T follicular helper cell (primary cell): ENCODE measurements around the gene UBE2D2.

Experiments
- DNase-seq: peaks from one replicate; pipeline ENCODE4 v3.0.0-alpha.2; 2020; ENCODE audit warnings: low read depth

UBE2D2 gene

DNA sequence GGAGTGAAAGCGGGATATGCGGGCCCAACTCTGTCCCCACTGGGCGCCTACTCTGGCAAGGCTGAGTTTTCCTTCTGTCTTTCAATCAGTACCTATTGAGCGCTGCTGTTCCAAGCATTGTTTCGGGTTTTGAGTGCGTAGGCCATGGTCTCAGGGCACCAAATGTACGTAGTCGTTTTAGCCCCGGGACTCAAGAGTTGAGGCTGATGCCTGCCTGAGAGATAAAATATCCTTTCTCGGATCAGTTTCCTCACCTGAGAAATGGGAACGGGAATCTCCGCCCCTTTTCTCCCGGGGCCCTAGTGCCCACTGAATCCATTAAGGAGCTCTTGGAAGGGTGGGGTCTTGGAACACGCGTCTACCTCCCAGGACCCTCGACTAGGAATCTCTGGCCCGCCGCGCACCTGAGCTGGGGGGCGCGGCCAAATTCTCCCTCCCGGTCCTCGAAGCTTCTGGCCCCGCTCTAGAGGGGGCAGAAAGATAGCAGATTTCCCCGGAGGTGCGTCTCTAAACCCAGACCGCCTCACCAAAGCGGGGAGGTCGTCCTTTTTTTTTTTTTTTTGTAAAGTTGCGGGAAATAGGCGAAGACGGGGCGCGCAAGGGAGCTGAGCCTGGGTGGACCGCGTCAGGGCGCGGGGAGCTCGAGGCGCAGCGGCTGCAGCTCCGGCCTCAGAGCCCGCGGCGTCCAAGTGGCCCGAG, 86.5 kb downstream of the UBE2D2 start:
- no peak for DNase-seq

DNA sequence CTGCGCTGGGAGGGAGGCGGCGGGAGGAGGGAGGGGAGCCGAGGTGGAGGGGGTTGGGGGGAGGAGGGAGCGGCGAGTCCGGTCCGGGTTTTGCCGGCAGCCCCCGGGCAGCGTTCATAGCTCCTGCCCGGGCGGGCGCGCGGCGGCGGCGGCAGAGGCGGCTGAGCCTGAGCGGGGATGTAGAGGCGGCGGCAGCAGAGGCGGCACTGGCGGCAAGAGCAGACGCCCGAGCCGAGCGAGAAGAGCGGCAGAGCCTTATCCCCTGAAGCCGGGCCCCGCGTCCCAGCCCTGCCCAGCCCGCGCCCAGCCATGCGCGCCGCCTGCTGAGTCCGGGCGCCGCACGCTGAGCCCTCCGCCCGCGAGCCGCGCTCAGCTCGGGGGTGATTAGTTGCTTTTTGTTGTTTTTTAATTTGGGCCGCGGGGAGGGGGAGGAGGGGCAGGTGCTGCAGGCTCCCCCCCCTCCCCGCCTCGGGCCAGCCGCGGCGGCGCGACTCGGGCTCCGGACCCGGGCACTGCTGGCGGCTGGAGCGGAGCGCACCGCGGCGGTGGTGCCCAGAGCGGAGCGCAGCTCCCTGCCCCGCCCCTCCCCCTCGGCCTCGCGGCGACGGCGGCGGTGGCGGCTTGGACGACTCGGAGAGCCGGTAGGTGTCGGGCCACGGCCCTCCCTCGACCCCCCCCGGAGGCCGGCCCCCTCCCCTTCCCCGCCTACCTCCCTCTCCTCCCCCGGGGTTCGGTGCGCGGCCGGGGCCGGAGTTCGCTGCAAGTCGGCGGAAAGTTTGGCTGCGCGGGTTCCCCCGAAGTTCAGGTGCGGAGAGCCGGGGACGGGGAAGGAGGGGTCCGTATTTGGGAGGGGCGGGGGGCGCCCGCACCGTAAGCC, 87.3 kb downstream of the UBE2D2 start, which contains the start of gene CXXC5:
TSS of gene CXXC5 (plus strand) at position 145 of the 877 bp plus-strand sequence. CDS start 32,175 bp downstream, outside the sequence.
- peak; percentile 18 for DNase-seq

DNA sequence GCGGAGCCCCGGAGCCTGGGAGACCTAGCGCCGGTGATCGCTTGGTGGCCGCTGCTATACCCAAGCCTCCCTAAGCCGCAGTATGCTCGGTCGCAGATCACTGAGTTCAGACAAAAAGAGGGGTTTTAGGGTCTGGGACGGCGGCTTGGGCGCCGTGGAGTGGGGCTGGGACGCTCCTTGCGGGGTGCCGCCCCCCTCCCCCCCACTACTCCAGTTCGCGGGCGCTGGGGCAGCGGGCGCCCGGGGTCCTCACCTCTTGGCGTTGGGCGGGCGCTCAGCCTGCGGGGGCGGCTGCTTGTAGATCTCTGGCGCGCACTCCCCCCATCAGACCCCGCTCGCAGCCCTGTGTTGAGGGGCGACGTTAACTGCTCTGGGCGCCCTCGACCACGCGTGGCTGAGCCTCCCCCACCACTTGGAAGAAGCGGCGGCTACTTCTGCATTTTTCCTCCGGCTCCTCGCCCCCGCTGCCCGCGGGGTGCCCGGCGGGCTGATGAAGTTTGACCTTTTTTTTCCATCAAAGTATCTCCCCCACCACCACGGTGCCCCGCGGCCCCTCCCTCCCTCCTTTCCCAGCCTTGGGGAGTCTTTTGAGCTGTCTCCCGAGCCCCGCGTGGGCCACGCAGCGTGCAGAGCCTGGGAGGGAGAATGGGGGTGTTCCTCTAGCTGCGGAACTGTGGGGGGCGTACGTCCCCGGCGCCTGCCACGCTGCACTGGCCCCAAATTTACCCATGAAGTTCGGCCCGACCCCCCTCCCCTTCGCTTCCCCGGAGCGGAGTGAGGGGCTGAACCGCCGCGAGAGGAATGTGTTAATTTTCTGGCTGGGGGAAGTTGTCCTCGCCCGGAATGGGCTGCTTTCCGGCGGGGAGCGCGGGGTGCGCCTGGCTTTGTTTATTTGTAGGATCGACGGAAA, 88.2 kb downstream of the UBE2D2 start:
- no peak for DNase-seq

DNA sequence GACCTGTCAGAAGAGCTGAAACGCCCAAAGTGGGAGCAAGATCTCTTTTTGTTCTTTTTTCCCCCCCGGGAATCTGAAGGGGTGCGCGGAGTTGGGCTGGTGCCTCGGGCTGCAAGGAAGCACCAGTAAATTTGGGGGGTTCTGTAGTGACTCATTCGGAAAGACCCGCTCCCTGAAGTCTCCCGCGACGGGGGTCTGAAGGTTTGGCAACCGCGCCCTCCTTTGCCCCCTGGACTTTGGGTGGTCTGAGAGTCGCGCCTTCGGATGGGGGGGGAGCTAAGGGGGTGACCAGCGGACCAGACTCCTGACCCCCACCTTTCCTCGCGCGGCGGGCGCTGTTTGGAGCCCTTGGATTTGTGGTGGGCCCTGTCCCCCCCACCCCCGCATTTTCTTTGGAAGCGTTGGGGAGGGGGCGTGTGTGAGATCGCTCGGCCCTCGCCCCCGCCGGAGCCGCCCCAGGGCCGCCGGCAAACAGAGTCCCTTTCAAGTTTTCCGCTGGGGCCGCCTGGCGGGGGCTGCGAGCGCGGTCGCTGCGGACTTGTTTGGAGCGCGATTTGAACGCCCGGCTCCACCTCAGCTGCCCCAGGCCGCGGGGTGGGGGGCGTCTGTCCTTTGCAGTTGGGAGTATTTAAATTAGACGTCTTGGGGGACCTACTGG, 89.0 kb downstream of the UBE2D2 start:
- DNase-seq = no peak

DNA sequence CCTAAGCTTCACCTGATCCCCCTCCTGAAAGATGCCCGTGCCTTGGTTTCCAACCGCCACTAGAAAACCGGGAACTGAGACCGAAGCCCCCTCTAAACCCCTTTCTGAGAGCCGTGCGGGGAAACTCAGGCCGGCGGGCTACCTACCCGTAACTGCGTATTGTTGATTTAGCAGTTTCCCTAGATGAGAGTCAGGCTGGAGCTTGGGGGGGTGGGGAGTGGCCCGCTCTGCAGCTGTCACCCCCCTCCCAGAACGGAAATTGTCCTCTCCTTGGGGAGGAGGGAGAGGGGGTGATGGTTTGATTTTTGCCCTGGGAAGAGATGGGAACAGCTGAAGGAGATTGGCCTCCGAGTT, 89.5 kb downstream of the UBE2D2 start:
- no peak for DNase-seq

DNA sequence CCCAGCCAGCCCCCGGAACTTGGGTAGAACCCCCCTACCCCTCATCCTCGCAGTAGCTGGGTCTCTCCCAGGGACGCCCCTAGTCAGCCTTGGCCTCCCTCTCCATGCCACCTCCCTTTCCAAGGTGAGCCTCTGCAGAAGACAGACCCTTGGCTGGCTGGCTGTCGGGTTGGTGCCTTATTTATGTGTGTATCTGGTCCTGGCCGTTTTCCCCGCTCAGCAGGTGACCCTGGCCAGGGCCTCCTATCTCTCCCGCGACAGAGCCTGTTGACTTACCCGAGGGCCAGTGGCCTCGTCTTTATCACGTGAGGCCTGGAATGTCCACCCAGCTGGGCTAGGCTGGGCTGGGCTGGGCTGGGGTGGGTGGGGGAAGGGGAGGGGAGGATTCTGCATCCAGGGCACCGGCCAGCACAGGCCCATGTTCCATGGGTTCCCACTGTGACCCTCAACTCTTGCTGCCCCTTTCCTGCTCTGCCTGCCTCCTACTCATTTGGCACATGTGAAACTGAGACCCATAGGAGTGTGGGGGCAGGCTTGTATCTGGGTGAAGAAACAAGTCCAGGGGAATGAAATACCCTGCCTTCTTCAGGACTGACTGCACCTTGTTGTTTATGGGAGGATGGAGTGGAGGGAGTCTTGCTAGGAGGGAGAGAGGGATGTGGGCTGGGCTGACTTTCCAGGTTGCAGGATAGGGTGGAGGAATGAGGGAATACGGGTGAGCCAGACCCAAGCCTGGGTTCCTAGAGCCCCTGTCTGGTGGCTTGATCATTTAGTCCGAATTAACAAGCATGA, 90.1 kb downstream of the UBE2D2 start:
- DNase-seq = no peak

DNA sequence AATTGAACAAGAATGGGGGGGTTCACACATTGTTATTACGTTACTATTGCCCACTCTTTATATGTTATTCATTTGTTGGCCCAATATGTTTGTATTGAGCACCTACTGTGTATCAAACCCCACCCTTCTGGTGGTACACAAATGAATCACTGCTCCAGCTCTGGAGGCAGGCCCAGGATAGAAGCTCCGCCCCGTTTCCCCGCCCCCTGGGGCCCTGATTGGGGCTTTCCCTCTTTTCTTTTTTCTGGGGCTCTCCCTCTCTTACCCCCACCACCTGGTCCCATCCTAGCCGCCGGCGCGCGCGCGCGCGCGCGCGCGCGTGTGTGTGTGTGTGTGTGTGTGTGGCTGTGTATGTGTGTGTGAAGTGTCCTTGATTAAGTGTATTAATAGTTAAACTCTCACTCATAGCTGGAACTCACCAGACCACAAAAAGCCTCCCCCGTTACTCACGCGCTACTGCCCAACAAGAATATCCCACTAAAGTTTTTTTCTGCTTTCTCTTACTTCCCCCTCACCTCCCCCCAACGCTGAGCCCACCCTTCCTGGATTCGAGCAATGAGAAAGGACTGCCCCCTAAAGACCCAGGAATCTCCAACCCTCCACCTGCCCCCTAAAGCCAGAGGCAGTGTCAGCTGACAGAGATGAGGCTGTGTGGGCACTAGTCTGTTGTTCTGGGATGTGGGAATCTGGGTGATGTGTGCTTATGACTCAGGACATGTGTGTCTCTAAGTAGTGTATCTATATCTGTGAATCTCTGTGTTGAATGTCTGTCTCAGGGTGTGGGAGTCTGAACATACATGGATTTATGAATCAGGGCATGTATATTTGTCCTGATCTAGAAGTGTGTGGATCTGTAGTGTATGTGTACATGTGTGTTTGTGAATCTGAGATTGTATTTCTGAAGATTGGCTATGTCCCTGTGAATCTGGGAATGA, 91.0 kb downstream of the UBE2D2 start:
- DNase-seq = peak; percentile 44

DNA sequence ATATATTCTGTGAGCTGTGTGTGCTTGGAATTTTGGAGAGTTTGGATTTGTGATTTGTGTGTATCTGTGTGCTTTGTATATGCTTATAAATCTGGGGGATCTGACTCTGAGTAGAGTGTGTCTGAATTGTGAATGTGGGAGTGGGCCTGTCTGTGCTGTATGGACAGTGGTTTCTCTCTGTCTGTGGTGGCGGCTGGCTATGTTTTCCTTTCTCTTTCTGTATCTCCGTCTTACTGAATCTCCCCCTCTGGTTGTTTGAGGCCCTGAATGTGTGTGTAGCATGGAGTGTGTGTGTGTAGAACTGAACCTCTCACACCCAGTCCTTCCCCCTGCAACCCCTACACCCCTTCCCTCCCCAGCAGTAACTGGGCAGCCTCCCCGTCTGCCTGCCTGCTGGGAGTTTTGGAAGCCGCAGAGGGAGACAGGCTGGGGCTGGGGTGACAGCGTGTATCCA, 91.7 kb downstream of the UBE2D2 start:
- DNase-seq = no peak

DNA sequence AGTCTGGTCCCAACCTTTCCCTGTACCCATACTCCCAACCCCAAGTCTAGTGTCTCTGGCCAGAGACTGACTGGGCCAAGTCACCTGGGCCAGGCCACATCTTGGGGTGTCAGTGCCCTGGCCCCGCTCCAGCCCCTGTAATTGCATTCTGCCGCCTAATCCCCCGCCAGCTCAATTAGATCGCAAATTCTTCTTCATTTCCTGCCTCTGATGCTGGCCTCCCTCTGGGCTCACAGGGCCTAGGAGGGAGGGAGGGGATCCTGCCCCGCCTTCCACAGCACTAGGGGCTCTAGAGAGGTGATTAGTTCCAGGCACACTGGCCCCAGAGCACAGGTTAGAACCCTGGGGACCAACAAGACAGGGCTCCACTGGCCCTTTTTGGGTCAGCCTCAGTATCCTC, 92.5 kb downstream of the UBE2D2 start:
- no peak for DNase-seq

DNA sequence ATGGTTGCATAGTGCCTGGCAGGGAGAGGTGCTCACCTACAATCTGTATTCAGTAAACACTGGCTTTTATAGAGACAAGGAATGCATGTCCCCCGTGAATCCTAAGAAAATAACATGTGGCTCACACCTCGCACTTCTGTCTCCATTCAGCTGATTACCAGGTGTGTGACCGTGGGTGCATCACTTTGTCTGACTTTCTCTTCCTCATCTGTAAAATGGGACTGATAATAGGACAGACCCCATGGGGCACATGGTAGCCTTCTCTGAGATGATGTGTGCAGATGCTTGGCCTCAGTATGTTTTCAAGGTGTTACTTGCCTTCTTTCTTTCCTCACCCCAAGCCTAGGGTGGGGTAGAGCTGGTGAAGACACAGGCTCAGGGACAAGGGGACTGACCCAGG, 93.3 kb downstream of the UBE2D2 start:
- DNase-seq = no peak

DNA sequence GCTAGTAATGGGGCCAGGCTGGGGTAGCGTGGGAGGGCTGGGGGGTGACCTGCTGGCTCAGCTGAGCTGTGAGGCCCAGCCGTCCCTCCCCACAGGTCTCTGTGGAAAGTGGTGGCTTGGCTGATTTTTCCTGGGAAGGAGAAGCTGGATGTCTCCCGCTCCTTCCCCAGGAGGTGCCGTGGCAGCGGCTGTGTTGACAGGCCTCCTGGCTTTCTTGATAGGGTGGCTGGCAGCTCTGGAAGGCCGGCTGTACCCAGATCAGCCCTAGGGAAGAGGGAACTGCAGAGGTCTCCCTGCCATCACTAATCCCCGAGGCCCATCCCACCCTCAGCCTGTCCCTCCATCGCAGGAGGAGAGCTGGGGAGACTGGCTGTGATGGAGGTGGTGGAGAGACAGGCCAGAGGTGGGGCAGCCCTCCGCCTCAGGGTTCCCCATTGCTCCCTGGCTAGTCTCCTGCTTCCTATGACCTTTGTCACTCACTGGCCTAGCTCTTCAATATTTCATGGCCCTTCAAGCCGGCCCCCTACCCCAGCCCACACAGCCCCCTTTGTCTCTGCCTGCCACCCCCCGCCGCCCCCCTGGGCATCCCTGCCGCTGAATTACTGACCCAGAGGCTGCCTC, 93.8 kb downstream of the UBE2D2 start:
- DNase-seq = no peak

DNA sequence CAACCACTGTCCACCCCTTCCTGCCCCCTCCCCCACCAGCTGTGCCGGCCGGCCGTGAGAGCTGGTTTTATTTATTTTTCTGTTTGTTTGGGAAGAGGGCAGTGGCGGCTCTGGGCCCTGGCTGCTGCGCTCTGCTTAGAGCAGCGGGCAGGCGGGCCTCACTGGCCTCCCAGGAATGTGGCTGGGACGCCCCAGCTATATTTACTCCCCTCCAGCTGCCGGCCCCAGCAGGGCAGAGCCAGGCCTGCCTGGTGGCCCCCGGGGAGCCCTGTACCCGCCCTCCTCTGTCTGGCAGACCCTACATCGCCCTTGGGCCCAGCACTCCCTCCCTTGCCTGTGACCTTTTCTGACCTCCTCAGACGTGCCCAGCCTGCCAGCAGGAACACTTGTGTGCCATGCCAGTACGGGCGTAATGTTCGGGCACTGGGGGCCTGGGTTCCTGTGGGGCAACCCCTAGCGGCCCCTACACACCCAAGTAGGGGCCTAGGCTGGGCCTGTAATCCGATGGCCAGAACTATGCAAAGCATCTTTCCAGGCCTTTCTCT, 94.7 kb downstream of the UBE2D2 start:
- DNase-seq = no peak

DNA sequence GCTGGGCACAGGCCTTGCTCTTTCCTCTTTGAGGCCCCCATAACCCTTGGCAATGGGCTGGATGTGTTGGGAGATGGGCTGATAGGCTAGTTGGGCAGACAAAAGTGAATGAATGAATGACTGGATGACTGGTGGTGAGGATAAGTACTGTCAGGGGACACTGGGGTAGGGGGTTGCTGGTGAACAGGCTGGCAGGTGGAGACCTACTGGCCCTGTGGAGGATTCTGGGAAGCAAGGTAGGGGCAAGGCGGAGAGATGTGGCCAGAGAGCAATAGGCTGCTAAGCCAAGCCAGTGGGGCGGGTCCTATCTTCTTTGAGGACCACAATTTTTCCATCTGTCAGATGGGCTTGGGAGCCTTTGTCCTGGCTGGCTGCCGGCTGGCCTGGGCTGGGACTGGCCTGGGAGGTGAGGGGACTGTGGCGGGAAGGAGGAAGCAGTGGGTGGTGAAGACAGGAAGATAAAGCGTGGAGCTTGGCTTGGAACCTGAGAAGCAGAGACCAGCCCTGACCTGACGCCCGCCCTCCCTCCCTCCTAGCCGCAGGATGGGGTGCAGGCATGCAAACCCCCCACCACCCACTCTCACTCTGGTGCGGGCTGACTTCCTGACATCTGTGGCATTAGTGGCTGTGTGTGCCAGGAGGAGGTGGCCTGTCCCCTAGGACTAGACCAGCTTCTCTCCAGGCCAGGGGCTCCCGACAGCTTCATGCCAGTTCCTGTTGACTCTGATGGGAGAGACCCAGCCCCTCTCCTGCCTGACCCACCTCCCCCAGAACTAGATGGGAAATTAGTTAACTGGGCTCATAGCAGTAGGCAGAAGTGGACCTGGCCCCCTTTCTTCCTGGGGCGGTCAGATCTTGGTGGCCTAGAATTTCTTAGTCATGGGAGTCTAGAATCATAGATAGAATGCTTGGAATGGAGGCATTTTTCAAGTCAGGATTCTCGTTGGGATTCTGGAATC, 96.5 kb downstream of the UBE2D2 start:
- no peak for DNase-seq

DNA sequence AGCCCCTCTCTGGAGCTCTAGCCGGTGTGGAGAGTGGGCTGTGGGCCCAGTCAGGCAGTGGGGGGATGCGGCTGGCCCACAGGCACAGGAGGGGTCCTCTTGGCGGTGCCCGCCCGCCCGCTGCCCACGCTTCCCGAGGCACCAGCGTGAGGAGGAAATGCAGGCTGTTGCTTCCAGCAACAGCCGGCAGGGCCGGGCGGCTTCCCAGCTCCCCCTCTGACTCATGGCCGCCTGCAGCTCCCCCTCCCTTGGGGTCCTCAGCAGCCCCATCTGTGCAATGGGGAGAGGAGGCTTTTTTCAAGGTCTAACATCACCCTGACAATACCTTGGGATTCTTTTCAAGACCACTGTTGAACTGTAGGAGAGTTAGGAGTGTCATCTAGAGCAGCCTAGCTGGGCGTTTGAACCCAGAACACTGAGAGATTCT, 97.4 kb downstream of the UBE2D2 start:
- DNase-seq = no peak

DNA sequence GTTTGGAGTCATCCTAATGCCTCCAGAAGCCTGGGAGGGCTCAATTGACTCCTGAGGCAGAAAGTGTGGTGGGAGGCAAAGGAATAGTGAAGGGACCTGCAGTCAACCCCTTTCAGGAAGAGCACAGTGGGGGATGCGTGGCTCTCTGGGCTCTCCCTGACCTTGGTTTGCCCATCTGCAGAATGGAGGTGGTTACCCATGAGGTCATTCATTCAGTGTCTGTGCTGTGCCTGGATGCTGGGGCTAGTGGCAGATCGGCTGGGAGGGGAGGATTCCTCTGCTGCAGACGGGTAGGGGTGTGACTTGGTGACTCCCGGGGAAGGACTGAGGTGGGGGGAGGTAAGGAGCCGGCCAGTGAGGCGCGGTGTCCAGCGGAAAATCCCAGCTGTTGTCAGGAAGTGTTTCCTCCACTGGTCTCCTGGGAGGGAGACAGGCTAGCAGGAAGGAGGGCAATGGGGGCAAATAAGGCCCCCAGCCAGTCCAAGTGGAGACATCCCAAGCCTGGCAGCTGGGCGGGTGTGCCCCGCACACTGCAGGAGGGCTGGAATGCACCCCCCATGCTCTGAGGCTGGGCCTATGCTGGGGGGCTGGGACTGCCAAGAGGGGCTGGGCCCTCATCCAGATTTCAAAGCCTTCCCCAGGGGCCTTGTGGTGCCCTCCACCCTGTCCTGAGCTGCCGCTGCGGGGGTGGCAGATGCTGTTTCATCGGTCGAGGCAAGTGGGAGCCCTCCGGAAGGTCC, 98.0 kb downstream of the UBE2D2 start:
- DNase-seq = no peak

DNA sequence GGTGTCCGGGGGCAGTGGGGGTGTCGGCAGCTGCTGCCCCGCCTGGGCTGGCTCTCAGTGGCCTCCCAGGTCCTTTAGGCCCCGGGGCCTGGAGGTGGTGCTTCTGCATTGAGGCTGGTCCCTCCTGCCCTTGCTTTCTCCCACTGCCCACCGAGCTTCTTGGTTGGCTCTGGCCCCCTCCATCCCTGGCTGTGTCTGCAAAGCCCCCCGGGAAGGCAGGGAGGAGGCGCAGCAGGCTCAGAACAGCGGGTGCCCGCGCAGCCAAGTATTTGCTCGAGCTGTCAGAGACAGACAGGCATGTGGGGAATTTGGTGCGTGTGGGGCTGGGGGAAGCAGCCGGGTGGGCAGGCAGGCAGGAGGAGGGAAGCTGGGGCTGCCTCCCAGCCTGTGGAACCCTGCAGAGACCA, 98.6 kb downstream of the UBE2D2 start:
- no peak for DNase-seq
